HepG2 (cell line): Measurements from ENCODE around the gene AFAP1L2. TPM values are rescaled to one million over a fixed set of nuclear protein-coding genes. Genes with fewer than 3 reads are reported as not detected.

Experiments
- ATAC-seq: fragments of 200-7000 bp; cut with Tn5 transposase; 3 replicates; pipeline ENCODE4 v1.9.1; 2020; ENCODE audit warnings: mild to moderate bottlenecking, moderate library complexity
- BruUV-seq: library from RNA; stranded (reverse); fragments of 400-500 nt; replicated peaks from 2 replicates; lab custom pipeline; 2021; lab: Mats Ljungman, UMichigan
- CTCF ChIA-PET: fragments of 300-600 bp; formaldehyde crosslinking; extraction: SDS; loops from one replicate; lab custom pipeline; 2021; ENCODE audit warnings: low total read pairs, inconsistent platforms, low intra/inter-chr PET ratio; lab: Yijun Ruan, JAX
- POLR2A ChIA-PET: fragments of 350-600 bp; sonication (Branson Sonifier 250); formaldehyde crosslinking; loops from one replicate; lab custom pipeline; 2020; ENCODE audit warnings: antibody characterized with exemption, inconsistent platforms; lab: Yijun Ruan, JAX
- DNase-seq: peaks from one replicate; pipeline ENCODE4 v3.0.0-alpha.2; 2015; ENCODE audit warnings: low spot score
- FAIRE-seq: peaks from 3 replicates; lab custom pipeline; 2011; peaks lifted over from hg19 to GRCh38; lab: Jason Lieb, UNC
- H2AFZ ChIP-seq: one replicate; pipeline ENCODE4 v1.6.1; 2011; ENCODE audit warnings: low read length, inconsistent platforms
- H3K27ac ChIP-seq: fragments of 300-600 bp; 3 replicates; pipeline ENCODE4 v1.8.0; 2011; ENCODE audit warnings: mixed run types, mild to moderate bottlenecking, mixed read lengths, low read length, inconsistent platforms; ENCODE audit not compliant: insufficient read depth; ENCODE audit errors: extremely low read length
- H3K27me3 ChIP-seq, 2 experiments: fragments of 200-600 bp in 1 of 2; 2 replicates in 1 of 2; 3 replicates in 1 of 2; pipeline versions ENCODE4 v1.6.0 to v1.8.0; 2011; ENCODE audit warnings: low read length in 2 of 2, mild to moderate bottlenecking in 2 of 2, moderate library complexity in 2 of 2, inconsistent platforms in 1 of 2; ENCODE audit not compliant: insufficient read depth in 2 of 2, control insufficient read depth in 1 of 2
- H3K36me3 ChIP-seq, 2 experiments: fragments of 200-600 bp in 1 of 2; replicated peaks in 1 of 2; 2 replicates in 1 of 2; 3 replicates in 1 of 2; pipeline versions ENCODE4 v1.5.1 to v1.8.0; 2011; ENCODE audit warnings: low read length in 2 of 2, inconsistent platforms in 1 of 2; ENCODE audit not compliant: insufficient read depth in 2 of 2, control insufficient read depth in 1 of 2
- H3K4me1 ChIP-seq: 2 replicates; pipeline ENCODE4 v1.5.1; 2012; ENCODE audit warnings: low read length, inconsistent platforms; ENCODE audit not compliant: insufficient read depth
- H3K4me2 ChIP-seq: 2 replicates; pipeline ENCODE4 v1.6.0; 2011; ENCODE audit warnings: low read depth, low read length, inconsistent platforms
- H3K4me3 ChIP-seq, 3 experiments: fragments of 200-600 bp in 1 of 3; sonication (generic), shearing (Covaris generic) in 1 of 3; replicated peaks in 1 of 3; 2 replicates each; pipeline ENCODE4 v1.5.1; 2011 to 2016; ENCODE audit warnings: low read length in 3 of 3, inconsistent platforms in 2 of 3, low read depth in 2 of 3, mild to moderate bottlenecking in 2 of 3, control low read depth in 1 of 3, mixed read lengths in 1 of 3; ENCODE audit not compliant: insufficient read depth in 1 of 3
- H3K79me2 ChIP-seq: one replicate; pipeline ENCODE4 v1.6.1; 2011; ENCODE audit warnings: low read length, inconsistent platforms; ENCODE audit not compliant: insufficient read depth
- H3K9ac ChIP-seq: 2 replicates; pipeline ENCODE4 v1.6.0; 2011; ENCODE audit warnings: mild to moderate bottlenecking, low read depth, low read length, inconsistent platforms; ENCODE audit not compliant: insufficient read depth
- H3K9me3 ChIP-seq: 2 replicates; pipeline ENCODE4 v1.5.1; 2012; ENCODE audit warnings: mild to moderate bottlenecking, low read length
- H4K20me1 ChIP-seq: 2 replicates; pipeline ENCODE4 v1.6.0; 2011; ENCODE audit warnings: inconsistent platforms, mild to moderate bottlenecking, low read length, moderate library complexity; ENCODE audit not compliant: insufficient read depth
- ATF7 ChIP-seq, 2 experiments: fragments of 450-650 bp in 1 of 2; sonication (generic) in 1 of 2; formaldehyde crosslinking in 1 of 2; IDR thresholded peaks; 2 replicates each; pipeline versions ENCODE4 v1.4.0 to v1.6.1; 2016 to 2020; ENCODE audit warnings: antibody characterized with exemption in 1 of 2, mild to moderate bottlenecking in 1 of 2, missing genetic modification reagents in 1 of 2
- ELF3 ChIP-seq: IDR thresholded peaks from 2 replicates; pipeline ENCODE4 v1.6.1; 2016; ENCODE audit warnings: missing genetic modification reagents, missing compliant biosample characterization
- FOXJ3 ChIP-seq: sonication (generic); formaldehyde crosslinking; IDR thresholded peaks from 2 replicates; pipeline ENCODE4 v1.4.0; 2020; ENCODE audit warnings: missing genetic modification reagents, mild to moderate bottlenecking, borderline replicate concordance
- KLF9 ChIP-seq: IDR thresholded peaks from 2 replicates; pipeline ENCODE4 v1.6.1; 2016; ENCODE audit warnings: low read depth
- LBX2 ChIP-seq: sonication (generic); formaldehyde crosslinking; IDR thresholded peaks from 2 replicates; pipeline ENCODE4 v1.5.0; 2020; ENCODE audit warnings: missing genetic modification reagents, mild to moderate bottlenecking, borderline replicate concordance
- RCOR2 ChIP-seq: IDR thresholded peaks from 2 replicates; pipeline ENCODE4 v1.6.1; 2016; ENCODE audit warnings: missing biosample characterization, missing genetic modification reagents
- SRSF1 ChIP-seq: fragments of 200-400 bp; formaldehyde crosslinking; optimal IDR thresholded peaks from 2 replicates; pipeline ENCODE3; 2017; ENCODE audit warnings: mild to moderate bottlenecking, low read depth, low read length, moderate library complexity
- TMF1 ChIP-seq: sonication (generic); formaldehyde crosslinking; IDR thresholded peaks from 2 replicates; pipeline ENCODE4 v1.8.1; 2022; ENCODE audit warnings: low read depth, missing genetic modification reagents
- ZNF30 ChIP-seq: sonication (generic); formaldehyde crosslinking; IDR thresholded peaks from 2 replicates; pipeline ENCODE4 v1.5.0; 2020; ENCODE audit warnings: mild to moderate bottlenecking, missing genetic modification reagents
- ZZZ3 ChIP-seq: sonication (generic); formaldehyde crosslinking; IDR thresholded peaks from 2 replicates; pipeline ENCODE4 v1.4.0; 2020; ENCODE audit warnings: missing genetic modification reagents, mild to moderate bottlenecking, borderline replicate concordance
- WGBS: methylation state at CpG from one replicate; pipeline ENCODE4 v1.1.6; 2017; ENCODE audit warnings: low lambda C conversion rate; 5-methylcytosine and 5-hydroxymethylcytosine counted together
- in situ Hi-C: cut with HindIII; loops from 2 replicates; pipeline ENCODE4 v1.10.0; 2017; ENCODE audit warnings: low pct_unique_long_range_greater_than_20kb; ENCODE audit not compliant: extremely low pct_ligation_motif_present
- intact Hi-C: fragments of 100-400 bp; cut with micrococcal nuclease; formaldehyde crosslinking; loops from one replicate; pipeline ENCODE4 v1.10.0; 2022; ENCODE audit not compliant: unreplicated experiment
- polyA plus RNA-seq, 8 experiments: library from polyadenylated mRNA; depleted of rRNA in 3 of 8; stranded (reverse) in 7 of 8; unstranded in 1 of 8; fragments of >200 nt; fragmentation: Illumina TruSeq in 4 of 8; extraction: Trizol in 4 of 8; gene quantifications; 2 replicates each; pipeline versions ENCODE4 v1.2.1 to v1.2.3, GENCODE V29; 2011 to 2016; ENCODE audit warnings: low read depth in 4 of 8, missing spikeins in 1 of 8, mixed read lengths in 1 of 8; ENCODE audit not compliant: insufficient read depth in 1 of 8
- total RNA-seq, 5 experiments: library from RNA; depleted of rRNA; stranded (reverse); fragments of >200 nt; fragmentation: Illumina TruSeq; extraction: Trizol; gene quantifications; 2 replicates each; pipeline ENCODE4 v1.2.3, GENCODE V29; 2016; ENCODE audit warnings: low read depth in 1 of 5
- TF ChIP-seq, protein P1 (sequence below): sonication (generic); formaldehyde crosslinking; IDR thresholded peaks from 2 replicates; pipeline ENCODE4 v1.4.0; 2020; ENCODE audit warnings: missing genetic modification reagents

AFAP1L2 gene
- total and polyA plus RNA-seq, 2 of the 13 experiments (the other 11 are each of a cell fraction or from before 2014, with no cell fraction given), result not detected

DNA sequence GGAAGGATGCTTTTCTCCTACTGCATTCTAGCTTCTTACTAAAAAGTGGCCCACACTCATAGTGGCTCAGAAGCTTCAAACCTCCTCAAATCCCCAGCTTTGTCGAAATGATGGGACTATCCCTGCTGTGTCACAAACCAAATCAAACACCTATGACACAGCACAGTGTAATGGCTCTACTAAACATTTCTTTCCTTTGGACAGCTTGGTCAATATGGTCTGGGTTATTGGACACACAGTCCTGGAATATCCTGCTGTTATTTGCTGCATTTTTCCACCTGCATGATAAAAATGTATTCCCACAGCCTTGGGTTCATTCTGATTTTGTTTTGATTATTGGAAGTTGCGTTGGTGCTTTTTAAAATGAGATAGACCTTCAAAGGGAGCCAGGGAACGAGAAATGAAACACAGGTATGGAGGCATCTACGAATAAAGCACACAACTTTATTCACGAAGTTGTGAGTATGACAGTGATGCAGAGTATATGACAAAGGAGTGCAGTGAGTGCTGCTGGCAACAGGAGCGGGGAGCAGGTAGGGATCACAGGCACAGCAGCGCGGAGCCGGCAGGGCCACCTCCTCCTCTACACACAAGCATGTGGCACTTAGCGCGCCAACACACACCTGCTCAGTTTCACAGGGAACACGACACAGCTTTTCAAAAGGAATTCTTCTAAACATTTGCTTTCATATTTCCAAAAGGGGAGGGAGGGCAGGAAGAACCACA is 26.5 kb upstream of the AFAP1L2 start:
- H3K79me2 ChIP-seq, result no peaks in the 10 kb centered on the region
- no peak overlapping the region for H3K4me2 ChIP-seq
- no peak overlapping the region for H3K27ac ChIP-seq
- CTCF ChIA-PET, result no interaction called here
- H4K20me1 ChIP-seq, result no peaks in the 10 kb centered on the region
- peaks cover 11 to 21% of the 10 kb centered on the region in 2 experiments; a peak in 4 of 5 replicates for H3K36me3 ChIP-seq
- no peak overlapping the region for H3K4me3 ChIP-seq
- no peak overlapping the region for H2AFZ ChIP-seq
- TF ChIP-seq KLF9 (CRISPR knock-in tag), result no peak
- no peak for TF ChIP-seq FOXJ3 (CRISPR knock-in tag)
- TF ChIP-seq, protein P1, sequence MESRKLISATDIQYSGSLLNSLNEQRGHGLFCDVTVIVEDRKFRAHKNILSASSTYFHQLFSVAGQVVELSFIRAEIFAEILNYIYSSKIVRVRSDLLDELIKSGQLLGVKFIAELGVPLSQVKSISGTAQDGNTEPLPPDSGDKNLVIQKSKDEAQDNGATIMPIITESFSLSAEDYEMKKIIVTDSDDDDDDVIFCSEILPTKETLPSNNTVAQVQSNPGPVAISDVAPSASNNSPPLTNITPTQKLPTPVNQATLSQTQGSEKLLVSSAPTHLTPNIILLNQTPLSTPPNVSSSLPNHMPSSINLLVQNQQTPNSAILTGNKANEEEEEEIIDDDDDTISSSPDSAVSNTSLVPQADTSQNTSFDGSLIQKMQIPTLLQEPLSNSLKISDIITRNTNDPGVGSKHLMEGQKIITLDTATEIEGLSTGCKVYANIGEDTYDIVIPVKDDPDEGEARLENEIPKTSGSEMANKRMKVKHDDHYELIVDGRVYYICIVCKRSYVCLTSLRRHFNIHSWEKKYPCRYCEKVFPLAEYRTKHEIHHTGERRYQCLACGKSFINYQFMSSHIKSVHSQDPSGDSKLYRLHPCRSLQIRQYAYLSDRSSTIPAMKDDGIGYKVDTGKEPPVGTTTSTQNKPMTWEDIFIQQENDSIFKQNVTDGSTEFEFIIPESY, result no peak
- no peak for TF ChIP-seq ATF7 (IDR thresholded peaks at IDR 0.05)
- TF ChIP-seq ATF7 (CRISPR knock-in tag; IDR thresholded peaks at IDR 0.05), result no peak
- TF ChIP-seq ZZZ3 (CRISPR knock-in tag), result no peak
- no peak for TF ChIP-seq RCOR2
- TF ChIP-seq TMF1 (CRISPR knock-in tag), result no peak
- no peak for TF ChIP-seq ZNF30 (CRISPR knock-in tag)
- TF ChIP-seq ELF3 (CRISPR knock-in tag), result no peak
- no peak for TF ChIP-seq SRSF1
- TF ChIP-seq LBX2 (CRISPR knock-in tag), result no peak
- FAIRE-seq (no peak), ATAC-seq (no peak), DNase-seq (no peak)
- H3K4me1 ChIP-seq, result no peaks in the 10 kb centered on the region
- WGBS, result 96% methylated on average over 9 of the region's 12 CpGs
- no peaks in the 10 kb centered on the region for H3K27me3 ChIP-seq
- POLR2A ChIA-PET, result no interaction called here
- intact Hi-C loops, result no loop called here
- no TSS peak for BruUV-seq
- no peaks in the 10 kb centered on the region for H3K9me3 ChIP-seq
- in situ Hi-C loops, result no loop called here
- no peak overlapping the region for H3K9ac ChIP-seq
